H1 (cell line): ENCODE results near the gene KRTAP20-4. TPM values are rescaled to one million over a fixed set of nuclear protein-coding genes. Genes with fewer than 3 reads are reported as not detected.

ENCODE experiments used
- CTCF ChIA-PET: fragments of 300-600 bp; sonication (Branson Sonifier 250); formaldehyde crosslinking; loops from one replicate; lab custom pipeline; 2021; ENCODE audit not compliant: partially characterized antibody; lab: Charles Lee
- POLR2A ChIA-PET: fragments of 300-600 bp; sonication (Branson Sonifier 250); formaldehyde crosslinking; loops from one replicate; lab custom pipeline; 2021; ENCODE audit warnings: inconsistent platforms; ENCODE audit not compliant: partially characterized antibody; lab: Charles Lee
- DNase-seq, 2 experiments: peaks; one replicate each; pipeline versions ENCODE4 v3.0.0 to v3.0.0-alpha.2; 2010 to 2022; ENCODE audit warnings: low spot score in 2 of 2, low read depth in 1 of 2, mixed read lengths in 1 of 2
- FAIRE-seq: peaks from 2 replicates; lab custom pipeline; 2011; peaks lifted over from hg19 to GRCh38; lab: Jason Lieb, UNC
- H2AFZ ChIP-seq: 2 replicates; pipeline ENCODE4 v1.8.1; 2012; ENCODE audit warnings: low read length, inconsistent platforms
- H2AK5ac ChIP-seq: 2 replicates; pipeline ENCODE4 v1.6.1; 2013; ENCODE audit warnings: low read depth, low read length
- H2BK120ac ChIP-seq: replicated peaks from 2 replicates; pipeline ENCODE3; 2013; ENCODE audit warnings: low read depth, low read length, inconsistent platforms
- H2BK12ac ChIP-seq: 2 replicates; pipeline ENCODE4 v1.6.1; 2013; ENCODE audit warnings: low read depth, low read length
- H2BK15ac ChIP-seq: 2 replicates; pipeline ENCODE4 v1.6.1; 2013; ENCODE audit warnings: low read length
- H2BK20ac ChIP-seq: 2 replicates; pipeline ENCODE4 v1.6.1; 2013; ENCODE audit warnings: low read length
- H2BK5ac ChIP-seq: 2 replicates; pipeline ENCODE4 v1.6.1; 2013; ENCODE audit warnings: low read depth, low read length
- H3K14ac ChIP-seq: 2 replicates; pipeline ENCODE4 v1.6.1; 2013; ENCODE audit warnings: inconsistent platforms; ENCODE audit not compliant: insufficient read length
- H3K18ac ChIP-seq: 2 replicates; pipeline ENCODE4 v1.6.1; 2013; ENCODE audit warnings: low read length; ENCODE audit errors: extremely low read depth
- H3K23ac ChIP-seq: 2 replicates; pipeline ENCODE4 v1.6.1; 2013; ENCODE audit warnings: inconsistent platforms; ENCODE audit not compliant: insufficient read length
- H3K23me2 ChIP-seq: 2 replicates; pipeline ENCODE4 v1.6.1; 2013; ENCODE audit warnings: low read depth, low read length
- H3K27ac ChIP-seq: 2 replicates; pipeline ENCODE4 v1.6.1; 2011; ENCODE audit warnings: low read depth, low read length, inconsistent platforms
- H3K27me3 ChIP-seq, 4 experiments: replicated peaks in 1 of 4; 1 replicate in 1 of 4; 2 replicates in 3 of 4; pipeline versions ENCODE4 v1.6.1 to v1.8.1; 2011 to 2013; ENCODE audit warnings: low read length in 3 of 4, mild to moderate bottlenecking in 3 of 4, inconsistent platforms in 2 of 4, mixed read lengths in 2 of 4, moderate library complexity in 1 of 4; ENCODE audit not compliant: control insufficient read depth in 3 of 4, insufficient read depth in 3 of 4; ENCODE audit errors: extremely low read depth in 1 of 4
- H3K36me3 ChIP-seq, 4 experiments: 2 replicates each; pipeline versions ENCODE4 v1.6.1 to v1.8.1; 2011 to 2013; ENCODE audit warnings: mild to moderate bottlenecking in 4 of 4, low read length in 3 of 4, moderate library complexity in 2 of 4, control low read depth in 1 of 4, inconsistent platforms in 1 of 4; ENCODE audit not compliant: insufficient read depth in 4 of 4, control insufficient read depth in 2 of 4
- H3K4ac ChIP-seq: replicated peaks from 2 replicates; pipeline ENCODE3; 2013; ENCODE audit warnings: low read length, low read depth, mixed read lengths, inconsistent platforms; ENCODE audit not compliant: insufficient read length
- H3K4me1 ChIP-seq, 4 experiments: replicated peaks in 1 of 4; 1 replicate in 1 of 4; 2 replicates in 3 of 4; pipeline versions ENCODE4 v1.6.1 to v1.8.1; 2011 to 2013; ENCODE audit warnings: low read length in 3 of 4, inconsistent platforms in 2 of 4, mixed read lengths in 1 of 4; ENCODE audit not compliant: insufficient read depth in 4 of 4, control insufficient read depth in 3 of 4
- H3K4me2 ChIP-seq, 2 experiments: 2 replicates each; pipeline versions ENCODE4 v1.6.1 to v1.8.1; 2011 to 2013; ENCODE audit warnings: low read depth in 2 of 2, low read length in 2 of 2, control low read depth in 1 of 2, inconsistent platforms in 1 of 2, mild to moderate bottlenecking in 1 of 2; ENCODE audit not compliant: insufficient read depth in 1 of 2
- H3K4me3 ChIP-seq, 4 experiments: fragments of 200-600, 300-600 bp in 1 of 4; sonication (generic), shearing (Covaris generic), sonication (Bioruptor Twin) in 1 of 4; 2 replicates each; pipeline versions ENCODE4 v1.5.1 to v1.8.1; 2011 to 2016; ENCODE audit warnings: low read length in 4 of 4, low read depth in 3 of 4, control low read depth in 2 of 4, inconsistent platforms in 2 of 4, mild to moderate bottlenecking in 2 of 4, mixed read lengths in 1 of 4, moderate library complexity in 1 of 4; ENCODE audit not compliant: insufficient read depth in 2 of 4; ENCODE audit errors: extremely low read depth in 1 of 4
- H3K56ac ChIP-seq: replicated peaks from 2 replicates; pipeline ENCODE3; 2013; ENCODE audit warnings: low read depth, mild to moderate bottlenecking, mixed read lengths, low read length, inconsistent platforms; ENCODE audit not compliant: insufficient read length
- H3K79me1 ChIP-seq: 2 replicates; pipeline ENCODE4 v1.6.1; 2013; ENCODE audit warnings: low read depth, low read length, control low read depth
- H3K79me2 ChIP-seq, 2 experiments: 2 replicates each; pipeline versions ENCODE4 v1.6.1 to v1.8.1; 2012 to 2013; ENCODE audit warnings: low read length in 2 of 2, mild to moderate bottlenecking in 2 of 2, inconsistent platforms in 1 of 2; ENCODE audit not compliant: insufficient read depth in 2 of 2, control insufficient read depth in 1 of 2
- H3K9ac ChIP-seq, 4 experiments: replicated peaks in 1 of 4; 1 replicate in 1 of 4; 2 replicates in 3 of 4; pipeline versions ENCODE4 v1.6.1 to v1.8.1; 2011 to 2013; ENCODE audit warnings: low read depth in 3 of 4, low read length in 3 of 4, control low read depth in 2 of 4, mild to moderate bottlenecking in 2 of 4, moderate library complexity in 2 of 4, inconsistent platforms in 1 of 4; ENCODE audit errors: extremely low read depth in 1 of 4
- H3K9me3 ChIP-seq, 2 experiments: 2 replicates each; pipeline versions ENCODE4 v1.6.1 to v1.8.1; 2012 to 2013; ENCODE audit warnings: mild to moderate bottlenecking in 2 of 2, moderate library complexity in 2 of 2, control low read depth in 1 of 2, inconsistent platforms in 1 of 2, low read depth in 1 of 2, low read length in 1 of 2, mixed read lengths in 1 of 2; ENCODE audit not compliant: insufficient read depth in 2 of 2
- H4K20me1 ChIP-seq, 2 experiments: replicated peaks in 1 of 2; 2 replicates each; pipeline versions ENCODE3 to v1.8.1; 2011 to 2013; ENCODE audit warnings: inconsistent platforms in 2 of 2, low read length in 2 of 2, mild to moderate bottlenecking in 1 of 2; ENCODE audit not compliant: insufficient read depth in 2 of 2, control insufficient read depth in 1 of 2
- H4K5ac ChIP-seq: 2 replicates; pipeline ENCODE4 v1.6.1; 2013; ENCODE audit warnings: low read length, low read depth, mixed read lengths, inconsistent platforms; ENCODE audit not compliant: insufficient read length
- H4K8ac ChIP-seq: 2 replicates; pipeline ENCODE4 v1.8.0; 2013; ENCODE audit warnings: mild to moderate bottlenecking, moderate library complexity, low read length, inconsistent platforms; ENCODE audit not compliant: insufficient read depth; ENCODE audit errors: extremely low read depth
- H4K91ac ChIP-seq: replicated peaks from 2 replicates; pipeline ENCODE3; 2013; ENCODE audit warnings: low read length, mixed read lengths, inconsistent platforms; ENCODE audit not compliant: insufficient read length
- ASH2L ChIP-seq: fragments of 200-600, 300-600 bp; sonication (generic); IDR thresholded peaks from one replicate; pipeline ENCODE4 v1.7.1; 2017; ENCODE audit warnings: low read length
- BACH1 ChIP-seq: IDR thresholded peaks from 2 replicates; pipeline ENCODE4 v1.6.1; 2012; ENCODE audit warnings: low read length, improper control_type of control experiment
- BCL11A ChIP-seq, 2 experiments: IDR thresholded peaks; one replicate each; pipeline ENCODE4 v1.6.1; 2011; ENCODE audit warnings: low read depth in 2 of 2, low read length in 2 of 2, mild to moderate bottlenecking in 2 of 2
- CHD1 ChIP-seq: IDR thresholded peaks from 2 replicates; pipeline ENCODE4 v1.6.1; 2012; ENCODE audit warnings: low read depth, low read length, improper control_type of control experiment
- CREB1 ChIP-seq: IDR thresholded peaks from 2 replicates; pipeline ENCODE4 v1.6.1; 2012; ENCODE audit warnings: inconsistent platforms
- EZH2 ChIP-seq: fragments of 200-600 bp; sonication (generic); IDR thresholded peaks from 2 replicates; pipeline ENCODE4 v1.7.1; 2012; ENCODE audit warnings: low read depth, mild to moderate bottlenecking, moderate library complexity, low read length, inconsistent platforms; ENCODE audit not compliant: severe bottlenecking
- GABPA ChIP-seq: IDR thresholded peaks from 2 replicates; pipeline ENCODE4 v1.6.1; 2011; ENCODE audit warnings: mild to moderate bottlenecking, low read length, moderate library complexity, borderline replicate concordance; ENCODE audit not compliant: insufficient read depth
- JUND ChIP-seq: IDR thresholded peaks from 2 replicates; pipeline ENCODE4 v1.6.1; 2011; ENCODE audit warnings: mild to moderate bottlenecking, improper control_type of control experiment, low read length
- SAP30 ChIP-seq: fragments of 300-600 bp; sonication (generic); IDR thresholded peaks from 2 replicates; pipeline ENCODE4 v1.7.1; 2012; ENCODE audit warnings: low read length, moderate library complexity, mild to moderate bottlenecking, inconsistent platforms; ENCODE audit not compliant: insufficient read depth, insufficient replicate concordance
- USF2 ChIP-seq: IDR thresholded peaks from 2 replicates; pipeline ENCODE4 v1.6.1; 2011; ENCODE audit warnings: low read length, improper control_type of control experiment
- WGBS, 2 experiments: shearing (Covaris generic) in 1 of 2; methylation state at CpG; one replicate each; pipeline versions ENCODE4 v1.1.6 to v1.1.7; 2013 to 2015; ENCODE audit warnings: low lambda C conversion rate in 2 of 2, mixed read lengths in 2 of 2, inconsistent platforms in 1 of 2, low coverage in 1 of 2, missing lambda C conversion rate in 1 of 2; ENCODE audit not compliant: insufficient replicate concordance in 2 of 2, insufficient coverage in 1 of 2, insufficient read length in 1 of 2; ENCODE audit errors: extremely low coverage in 1 of 2, missing lambda C conversion rate in 1 of 2; 5-methylcytosine and 5-hydroxymethylcytosine counted together
- polyA plus RNA-seq, 7 experiments: library from polyadenylated mRNA; depleted of rRNA in 3 of 7; stranded (reverse) in 5 of 7; unstranded in 2 of 7; fragments of >200 nt in 5 of 7; fragments of 200-250 nt in 2 of 7; gene quantifications; 1 replicate in 5 of 7; 2 replicates in 1 of 7; 4 replicates in 1 of 7; pipeline versions ENCODE4 v1.2.1 to v1.2.3, GENCODE V29; 2011 to 2013; ENCODE audit warnings: missing spikeins in 2 of 7, mixed read lengths in 2 of 7
- total RNA-seq: library from RNA; stranded (reverse); fragmentation: NEBNext Ultra II Directional; extraction: Animal tissue kit (Norgen Biotek cat#: 25700); gene quantifications from 2 replicates; pipeline ENCODE4 v1.2.1, GENCODE V29; 2021

The KRTAP20-4 gene
- total and polyA plus RNA-seq, 2 of the 8 experiments (the other 6 are each of a cell fraction or from before 2014, with no cell fraction given), result not detected

- no peak for DNase-seq
- POLR2A ChIA-PET, result no interaction called here
Measured at GRCh38 chr21:30646904-30647414, 26.5 kb downstream of the KRTAP20-4 start.

More at GRCh38 chr21:30646904-30647414, 26.5 kb downstream of the KRTAP20-4 start:
- no peak overlapping the region for H2AFZ ChIP-seq
- no peak overlapping the region for H4K8ac ChIP-seq
- 88% methylated on average over 1 of the region's 1 CpG; no CpG with 5 or more reads in 1 of the 2 experiments for WGBS, 2 experiments
- no peak overlapping the region for H4K5ac ChIP-seq
- no peak overlapping the region for H2BK15ac ChIP-seq
- H3K18ac ChIP-seq, result no peak overlapping the region
- no peak overlapping the region for H2BK120ac ChIP-seq
- H3K27ac ChIP-seq, result no peak overlapping the region
- H3K23ac ChIP-seq, result no peak overlapping the region
- H2BK12ac ChIP-seq, result no peak overlapping the region
- no peaks in the 10 kb centered on the region for H3K79me2 ChIP-seq
- H2BK20ac ChIP-seq, result no peak overlapping the region
- no peak overlapping the region for H3K14ac ChIP-seq
- CTCF ChIA-PET, result no interaction called here
- TF ChIP-seq BACH1, result no peak
- TF ChIP-seq GABPA, result no peak
- TF ChIP-seq BCL11A (IDR thresholded peaks at IDR 0.05; ENCODE audit: low read depth in 2 of 2, low read length in 2 of 2), result no peak
- TF ChIP-seq USF2, result no peak
- TF ChIP-seq JUND, result no peak
- TF ChIP-seq SAP30, result no peak
- no peak for TF ChIP-seq CREB1
- no peak for TF ChIP-seq ASH2L
- no peak for TF ChIP-seq EZH2
- TF ChIP-seq CHD1, result no peak
- TF ChIP-seq, all 59 proteins: peak for 0
- no peak overlapping the region for H3K4me3 ChIP-seq
- H2BK5ac ChIP-seq, result no peak overlapping the region
- no peaks in the 10 kb centered on the region for H3K23me2 ChIP-seq
- no peaks in the 10 kb centered on the region for H3K9me3 ChIP-seq
- no peaks in the 10 kb centered on the region for H4K20me1 ChIP-seq
- H3K36me3 ChIP-seq, result no peaks in the 10 kb centered on the region
- H3K27me3 ChIP-seq, result no peaks in the 10 kb centered on the region
- no peak overlapping the region for H3K4ac ChIP-seq
- no peak overlapping the region for H3K56ac ChIP-seq
- H3K79me1 ChIP-seq, result no peaks in the 10 kb centered on the region
- no peak overlapping the region for H3K9ac ChIP-seq
- no peaks in the 10 kb centered on the region for H3K4me1 ChIP-seq
- no peak overlapping the region for H3K4me2 ChIP-seq
- H2AK5ac ChIP-seq, result no peak overlapping the region
- no peak overlapping the region for H4K91ac ChIP-seq
- FAIRE-seq, result no peak
